A549 (cell line): Measurements from ENCODE around the gene UBE2H. TPM values are rescaled to one million over a fixed set of nuclear protein-coding genes. Genes with fewer than 3 reads are reported as not detected.

Source experiments
- ATAC-seq, 2 experiments: fragments of 200-7000 bp in 1 of 2; fragments of >200 bp in 1 of 2; cut with Nextera tagmentation in 1 of 2; cut with Tn5 transposase in 1 of 2; 3 replicates each; pipeline versions ENCODE4 v1.8.0 to v1.9.1; 2018 to 2020; ENCODE audit warnings: mild to moderate bottlenecking in 1 of 2, moderate library complexity in 1 of 2
- CTCF ChIA-PET: fragments of 300-600 bp; sonication (Branson Sonifier 250); formaldehyde crosslinking; extraction: SDS; loops from one replicate; lab custom pipeline; 2021; ENCODE audit warnings: antibody characterized with exemption, inconsistent platforms; lab: Yijun Ruan, JAX
- POLR2A ChIA-PET: fragments of 350-600 bp; formaldehyde crosslinking; extraction: SDS; loops from one replicate; lab custom pipeline; 2021; ENCODE audit warnings: antibody characterized with exemption, inconsistent platforms; lab: Yijun Ruan, JAX
- DNase-seq, 2 experiments: peaks; one replicate each; pipeline versions ENCODE4 v3.0.0 to v3.0.0-alpha.2; 2011 to 2016; ENCODE audit warnings: low read depth in 1 of 2, low spot score in 1 of 2
- FAIRE-seq: peaks from 2 replicates; lab custom pipeline; 2011; peaks lifted over from hg19 to GRCh38; lab: Jason Lieb, UNC
- H3K27ac ChIP-seq, 2 experiments: fragments of >200 bp; sonication (Bioruptor Twin); formaldehyde crosslinking; 3 replicates each; pipeline ENCODE4 v1.5.1; 2016 to 2017
- H3K4me1 ChIP-seq: fragments of >200 bp; sonication (Bioruptor Twin); formaldehyde crosslinking; 3 replicates; pipeline ENCODE4 v1.6.1; 2016
- H3K4me2 ChIP-seq: fragments of >200 bp; sonication (Bioruptor Twin); formaldehyde crosslinking; 3 replicates; pipeline ENCODE4 v1.6.1; 2016
- H3K4me3 ChIP-seq: fragments of >200 bp; sonication (Bioruptor Twin); formaldehyde crosslinking; 3 replicates; pipeline ENCODE4 v1.5.1; 2016
- H3K9me3 ChIP-seq: fragments of >200 bp; sonication (Bioruptor Twin); formaldehyde crosslinking; 3 replicates; pipeline ENCODE4 v1.6.1; 2016
- CBX8 ChIP-seq: fragments of 200-600 bp; sonication (generic); IDR thresholded peaks from 2 replicates; pipeline ENCODE4 v1.6.1; 2016
- CEBPB ChIP-seq, 2 experiments: fragments of >200 bp in 1 of 2; sonication (Bioruptor Twin) in 1 of 2; formaldehyde crosslinking in 1 of 2; IDR thresholded peaks; 2 replicates each; pipeline ENCODE4 v1.6.1; 2012 to 2016
- CHD2 ChIP-seq: fragments of 150-350 bp; IDR thresholded peaks from 2 replicates; pipeline ENCODE4 v1.6.1; 2014; ENCODE audit warnings: low read length; ENCODE audit not compliant: partially characterized antibody
- EHF ChIP-seq: fragments of 250-450 bp; sonication (Bioruptor Pico); IDR thresholded peaks from 2 replicates; pipeline ENCODE4 v1.5.0; 2020; ENCODE audit warnings: mild to moderate bottlenecking
- EHMT2 ChIP-seq: fragments of 200-600 bp; sonication (generic); IDR thresholded peaks from 2 replicates; pipeline ENCODE4 v1.6.1; 2016; ENCODE audit warnings: antibody characterized with exemption, low read depth, mild to moderate bottlenecking, moderate library complexity
- JUN ChIP-seq, 2 experiments: fragments of >200 bp; sonication (Bioruptor Twin); formaldehyde crosslinking; IDR thresholded peaks; 2 replicates in 1 of 2; 3 replicates in 1 of 2; pipeline ENCODE4 v1.6.1; 2016 to 2017
- KDM1A ChIP-seq: fragments of 200-600 bp; sonication (generic); IDR thresholded peaks from 2 replicates; pipeline ENCODE4 v1.6.1; 2016; ENCODE audit warnings: low read depth, mild to moderate bottlenecking
- KDM5A ChIP-seq: fragments of 200-600 bp; sonication (generic); IDR thresholded peaks from 2 replicates; pipeline ENCODE4 v1.6.1; 2016; ENCODE audit warnings: antibody characterized with exemption, mild to moderate bottlenecking
- MAFK ChIP-seq: fragments of 450-650 bp; IDR thresholded peaks from 2 replicates; pipeline ENCODE4 v1.6.1; 2014; ENCODE audit not compliant: partially characterized antibody
- MYC ChIP-seq: IDR thresholded peaks from 2 replicates; pipeline ENCODE4 v1.6.1; 2012; ENCODE audit warnings: mild to moderate bottlenecking, inconsistent platforms, low read length, improper control_type of control experiment, borderline replicate concordance
- PHF8 ChIP-seq: fragments of 200-600 bp; sonication (generic); IDR thresholded peaks from 2 replicates; pipeline ENCODE4 v1.6.1; 2016; ENCODE audit warnings: low read depth, mild to moderate bottlenecking, antibody characterized with exemption, moderate library complexity, borderline replicate concordance
- POLR2AphosphoS2 ChIP-seq: conservative IDR thresholded peaks from 2 replicates; pipeline ENCODE4 v1.6.1; 2012; ENCODE audit warnings: low read length, improper control_type of control experiment, inconsistent platforms
- RARB ChIP-seq: fragments of 250-450 bp; sonication (Bioruptor Pico); IDR thresholded peaks from 2 replicates; pipeline ENCODE4 v1.8.0; 2021; ENCODE audit warnings: mild to moderate bottlenecking, moderate library complexity
- RNF2 ChIP-seq: fragments of 200-600 bp; sonication (generic); IDR thresholded peaks from 2 replicates; pipeline ENCODE4 v1.6.1; 2016; ENCODE audit warnings: low read depth, mild to moderate bottlenecking, antibody characterized with exemption, moderate library complexity, borderline replicate concordance
- TP53 ChIP-seq: fragments of 250-450 bp; sonication (Bioruptor Pico); IDR thresholded peaks from 2 replicates; pipeline ENCODE4 v1.5.0; 2021; ENCODE audit warnings: mild to moderate bottlenecking, moderate library complexity
- ZC3H11A ChIP-seq: fragments of 450-650 bp; IDR thresholded peaks from 2 replicates; pipeline ENCODE4 v1.6.1; 2014; ENCODE audit warnings: antibody characterized with exemption, mild to moderate bottlenecking
- WGBS: methylation state at CpG from one replicate; pipeline ENCODE4 v1.1.6; 2017; ENCODE audit errors: missing lambda C conversion rate; 5-methylcytosine and 5-hydroxymethylcytosine counted together
- polyA plus RNA-seq, 4 experiments: library from polyadenylated mRNA; depleted of rRNA in 3 of 4; stranded (reverse); fragments of >200 nt; fragmentation: RNase III in 1 of 4; extraction: RNeasy Plus Mini Kit Qiagen cat#74134 plus additional on column Dnase treatment in 1 of 4; gene quantifications; 2 replicates in 3 of 4; 3 replicates in 1 of 4; pipeline ENCODE4 v1.2.3, GENCODE V29; 2011 to 2017
- TF ChIP-seq, protein P1 (sequence below): fragments of >200 bp; sonication (Bioruptor Twin); formaldehyde crosslinking; IDR thresholded peaks from 3 replicates; pipeline ENCODE4 v1.5.1; 2016
- TF ChIP-seq, protein P2 (sequence below): fragments of 200-600 bp; sonication (generic); IDR thresholded peaks from 2 replicates; pipeline ENCODE4 v1.6.1; 2016; ENCODE audit warnings: antibody characterized with exemption, mild to moderate bottlenecking, moderate library complexity
- TF ChIP-seq, protein P3 (sequence below): fragments of 150-350 bp; IDR thresholded peaks from 2 replicates; pipeline ENCODE4 v1.6.1; 2014; ENCODE audit warnings: low read depth, mild to moderate bottlenecking, low read length
- TF ChIP-seq, protein P4 (sequence below): fragments of >200 bp; sonication (Bioruptor Twin); formaldehyde crosslinking; IDR thresholded peaks from 2 replicates; pipeline ENCODE4 v1.6.1; 2016

Gene UBE2H
- polyA plus RNA-seq, 2 of the 4 experiments (the other 2 are of a cell fraction), result 73.5 to 99.2 TPM

GRCh38 chr7:129785685-129786514 is 166.9 kb downstream of the UBE2H start (continued):
- no peak for TF ChIP-seq ZC3H11A
- TF ChIP-seq, protein P1, sequence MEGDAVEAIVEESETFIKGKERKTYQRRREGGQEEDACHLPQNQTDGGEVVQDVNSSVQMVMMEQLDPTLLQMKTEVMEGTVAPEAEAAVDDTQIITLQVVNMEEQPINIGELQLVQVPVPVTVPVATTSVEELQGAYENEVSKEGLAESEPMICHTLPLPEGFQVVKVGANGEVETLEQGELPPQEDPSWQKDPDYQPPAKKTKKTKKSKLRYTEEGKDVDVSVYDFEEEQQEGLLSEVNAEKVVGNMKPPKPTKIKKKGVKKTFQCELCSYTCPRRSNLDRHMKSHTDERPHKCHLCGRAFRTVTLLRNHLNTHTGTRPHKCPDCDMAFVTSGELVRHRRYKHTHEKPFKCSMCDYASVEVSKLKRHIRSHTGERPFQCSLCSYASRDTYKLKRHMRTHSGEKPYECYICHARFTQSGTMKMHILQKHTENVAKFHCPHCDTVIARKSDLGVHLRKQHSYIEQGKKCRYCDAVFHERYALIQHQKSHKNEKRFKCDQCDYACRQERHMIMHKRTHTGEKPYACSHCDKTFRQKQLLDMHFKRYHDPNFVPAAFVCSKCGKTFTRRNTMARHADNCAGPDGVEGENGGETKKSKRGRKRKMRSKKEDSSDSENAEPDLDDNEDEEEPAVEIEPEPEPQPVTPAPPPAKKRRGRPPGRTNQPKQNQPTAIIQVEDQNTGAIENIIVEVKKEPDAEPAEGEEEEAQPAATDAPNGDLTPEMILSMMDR, result no peak
- TF ChIP-seq CEBPB (IDR thresholded peaks at IDR 0.05), result no peak

DNA sequence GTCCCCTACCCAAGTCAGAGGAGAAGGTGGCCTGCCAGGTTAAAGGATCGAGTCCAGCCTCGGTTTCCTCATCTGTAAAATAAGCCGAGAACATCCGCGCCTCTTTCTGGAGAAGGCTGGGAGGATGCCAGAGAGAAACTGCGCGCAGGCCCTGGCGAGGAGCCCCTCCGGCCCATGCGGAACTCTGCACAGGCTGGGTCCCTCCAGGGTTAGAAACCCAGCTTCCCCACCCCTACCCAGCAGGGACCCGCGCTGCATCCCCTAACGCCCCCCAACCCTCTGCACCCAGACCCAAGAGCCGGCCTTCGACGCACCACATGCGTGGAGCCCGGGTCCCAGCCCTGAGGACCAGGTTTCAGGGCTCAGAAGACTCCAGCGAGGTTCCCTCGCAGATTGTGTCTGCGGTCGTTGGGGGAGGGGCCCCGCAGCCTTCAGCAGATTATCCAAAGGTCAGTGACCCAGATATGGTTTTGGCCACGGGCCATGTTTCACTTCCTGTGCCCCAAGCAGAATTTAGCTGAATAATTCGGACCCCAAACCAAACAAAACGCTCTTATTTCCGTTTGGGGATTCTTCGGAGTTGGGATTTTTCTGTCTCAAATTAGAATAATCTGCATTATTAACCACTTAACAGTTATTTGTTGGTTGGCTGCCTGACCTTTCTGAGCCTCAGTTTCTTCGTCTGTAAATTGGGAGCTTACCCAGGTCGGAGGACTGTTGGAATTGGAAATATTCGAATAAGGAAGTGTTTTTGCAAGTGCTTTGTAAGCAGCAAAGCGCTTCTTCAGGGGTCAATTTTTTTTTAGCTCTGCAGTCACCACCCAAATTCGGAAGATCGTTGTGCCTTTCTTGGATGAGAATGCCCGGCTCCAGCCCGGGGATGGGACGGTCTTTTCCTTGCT is 167.7 kb downstream of the UBE2H start:
- ChIA-PET CTCF (interaction anchor here (0.5 to 2.8 kb wide), 4 partner anchors 40 to 1017 kb away, joined by 3 to 9 read pairs (median 4); no protein-coding TSS in a partner anchor), POLR2A (interaction anchor here (0.6 kb wide), 1 partner anchor 255 kb away, joined by 3 read pairs; no protein-coding TSS in a partner anchor)
- Histone ChIP-seq H3K4me3 (no peak overlapping the region), H3K4me2 (no peak overlapping the region), H3K4me1 (peaks cover 4% of the 10 kb centered on the region; the same call in 2 of the 3 replicates), H3K9me3 (no peaks in the 10 kb centered on the region), H3K27ac (no peak overlapping the region)
- no peak for FAIRE-seq
- WGBS, result 87% methylated on average over 32 of the region's 37 CpGs
- DNase-seq, result no peak
- no peak for ATAC-seq
- TF ChIP-seq CHD2 (no peak), CBX8 (no peak), TP53 (CRISPR knock-in tag) (no peak), RNF2 (no peak), KDM5A (no peak), JUN (IDR thresholded peaks at IDR 0.05) (no peak), MAFK (no peak), EHF (CRISPR knock-in tag) (no peak), MYC (no peak)
- TF ChIP-seq, protein P2, sequence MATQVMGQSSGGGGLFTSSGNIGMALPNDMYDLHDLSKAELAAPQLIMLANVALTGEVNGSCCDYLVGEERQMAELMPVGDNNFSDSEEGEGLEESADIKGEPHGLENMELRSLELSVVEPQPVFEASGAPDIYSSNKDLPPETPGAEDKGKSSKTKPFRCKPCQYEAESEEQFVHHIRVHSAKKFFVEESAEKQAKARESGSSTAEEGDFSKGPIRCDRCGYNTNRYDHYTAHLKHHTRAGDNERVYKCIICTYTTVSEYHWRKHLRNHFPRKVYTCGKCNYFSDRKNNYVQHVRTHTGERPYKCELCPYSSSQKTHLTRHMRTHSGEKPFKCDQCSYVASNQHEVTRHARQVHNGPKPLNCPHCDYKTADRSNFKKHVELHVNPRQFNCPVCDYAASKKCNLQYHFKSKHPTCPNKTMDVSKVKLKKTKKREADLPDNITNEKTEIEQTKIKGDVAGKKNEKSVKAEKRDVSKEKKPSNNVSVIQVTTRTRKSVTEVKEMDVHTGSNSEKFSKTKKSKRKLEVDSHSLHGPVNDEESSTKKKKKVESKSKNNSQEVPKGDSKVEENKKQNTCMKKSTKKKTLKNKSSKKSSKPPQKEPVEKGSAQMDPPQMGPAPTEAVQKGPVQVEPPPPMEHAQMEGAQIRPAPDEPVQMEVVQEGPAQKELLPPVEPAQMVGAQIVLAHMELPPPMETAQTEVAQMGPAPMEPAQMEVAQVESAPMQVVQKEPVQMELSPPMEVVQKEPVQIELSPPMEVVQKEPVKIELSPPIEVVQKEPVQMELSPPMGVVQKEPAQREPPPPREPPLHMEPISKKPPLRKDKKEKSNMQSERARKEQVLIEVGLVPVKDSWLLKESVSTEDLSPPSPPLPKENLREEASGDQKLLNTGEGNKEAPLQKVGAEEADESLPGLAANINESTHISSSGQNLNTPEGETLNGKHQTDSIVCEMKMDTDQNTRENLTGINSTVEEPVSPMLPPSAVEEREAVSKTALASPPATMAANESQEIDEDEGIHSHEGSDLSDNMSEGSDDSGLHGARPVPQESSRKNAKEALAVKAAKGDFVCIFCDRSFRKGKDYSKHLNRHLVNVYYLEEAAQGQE, result no peak
- TF ChIP-seq, protein P3, sequence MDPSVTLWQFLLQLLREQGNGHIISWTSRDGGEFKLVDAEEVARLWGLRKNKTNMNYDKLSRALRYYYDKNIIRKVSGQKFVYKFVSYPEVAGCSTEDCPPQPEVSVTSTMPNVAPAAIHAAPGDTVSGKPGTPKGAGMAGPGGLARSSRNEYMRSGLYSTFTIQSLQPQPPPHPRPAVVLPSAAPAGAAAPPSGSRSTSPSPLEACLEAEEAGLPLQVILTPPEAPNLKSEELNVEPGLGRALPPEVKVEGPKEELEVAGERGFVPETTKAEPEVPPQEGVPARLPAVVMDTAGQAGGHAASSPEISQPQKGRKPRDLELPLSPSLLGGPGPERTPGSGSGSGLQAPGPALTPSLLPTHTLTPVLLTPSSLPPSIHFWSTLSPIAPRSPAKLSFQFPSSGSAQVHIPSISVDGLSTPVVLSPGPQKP, result no peak
- TF ChIP-seq, all 56 proteins: peak for 0

- H3K4me1 ChIP-seq, result peaks cover 4% of the 10 kb centered on the region; the same call in 2 of the 3 replicates
- DNase-seq (no peak), ATAC-seq (no peak), FAIRE-seq (no peak)
- H3K4me3 ChIP-seq, result no peak overlapping the region
- ChIA-PET POLR2A (no interaction called here), CTCF (interaction anchor here (0.9 kb wide), 1 partner anchor 221 kb away, joined by 3 read pairs; no protein-coding TSS in a partner anchor)
- no peaks in the 10 kb centered on the region for H3K9me3 ChIP-seq
- 93% methylated on average over 25 of the region's 25 CpGs for WGBS
- no peak overlapping the region for H3K4me2 ChIP-seq
- no peak overlapping the region for H3K27ac ChIP-seq
- TF ChIP-seq EHMT2 (no peak), MYC (no peak), PHF8 (no peak), EHF (CRISPR knock-in tag) (no peak), KDM1A (no peak), POLR2AphosphoS2 (no peak), RARB (CRISPR knock-in tag) (no peak)
- TF ChIP-seq, protein P4, sequence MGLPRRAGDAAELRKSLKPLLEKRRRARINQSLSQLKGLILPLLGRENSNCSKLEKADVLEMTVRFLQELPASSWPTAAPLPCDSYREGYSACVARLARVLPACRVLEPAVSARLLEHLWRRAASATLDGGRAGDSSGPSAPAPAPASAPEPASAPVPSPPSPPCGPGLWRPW, result no peak
- TF ChIP-seq, protein P2, result no peak
Observed at GRCh38 chr7:129784437-129784782, 168.3 kb downstream of the UBE2H start.
